Raji (cell line): ENCODE data around the gene FCRL2.

Experiments
- POLR2A ChIP-seq: IDR thresholded peaks from 2 replicates; pipeline ENCODE4 v1.6.1; 2011; ENCODE audit warnings: low read depth, low read length, control low read depth; ENCODE audit not compliant: insufficient read depth

Gene FCRL2

DNA sequence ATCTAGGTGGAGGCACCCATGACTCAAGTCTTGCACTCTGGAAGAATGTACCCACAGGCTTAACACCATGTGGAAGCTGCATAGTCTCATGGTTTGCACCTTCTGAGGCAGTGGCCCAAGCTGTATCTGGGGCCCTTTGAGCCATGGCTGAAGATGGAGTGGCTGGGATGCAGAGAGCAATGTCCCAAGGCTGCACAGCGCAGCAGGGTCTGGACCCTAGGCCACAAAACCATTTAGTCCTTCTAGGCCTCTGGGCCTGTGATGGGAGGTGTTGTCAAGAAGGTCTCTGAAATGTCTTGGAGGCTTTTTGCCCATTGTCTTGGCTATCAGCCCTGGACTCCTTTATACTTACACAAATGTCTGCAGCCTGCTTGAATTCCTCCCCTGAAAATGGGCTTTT is 54.9 kb downstream of the FCRL2 start:
- no peak for TF ChIP-seq POLR2A

DNA sequence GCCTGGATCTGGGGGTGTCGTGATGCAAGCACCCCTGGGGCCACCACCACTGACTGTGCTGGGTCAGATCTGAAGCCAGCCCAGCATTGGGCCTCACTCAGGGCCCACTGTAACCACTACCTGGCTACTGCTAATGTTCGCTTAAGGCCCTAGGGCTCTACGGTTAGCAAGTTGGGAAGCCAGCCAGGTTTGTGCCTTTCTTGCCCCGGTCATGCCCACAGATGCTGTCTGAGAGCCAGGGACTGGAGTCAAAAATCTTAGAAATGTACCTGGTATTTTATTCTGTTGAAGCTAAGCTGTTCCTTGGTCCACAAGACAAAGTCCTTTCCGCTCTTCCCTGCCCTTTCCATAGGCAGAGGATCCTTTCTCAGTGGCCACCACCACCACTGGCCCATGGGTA is 61.2 kb downstream of the FCRL2 start:
- TF ChIP-seq POLR2A = no peak

DNA sequence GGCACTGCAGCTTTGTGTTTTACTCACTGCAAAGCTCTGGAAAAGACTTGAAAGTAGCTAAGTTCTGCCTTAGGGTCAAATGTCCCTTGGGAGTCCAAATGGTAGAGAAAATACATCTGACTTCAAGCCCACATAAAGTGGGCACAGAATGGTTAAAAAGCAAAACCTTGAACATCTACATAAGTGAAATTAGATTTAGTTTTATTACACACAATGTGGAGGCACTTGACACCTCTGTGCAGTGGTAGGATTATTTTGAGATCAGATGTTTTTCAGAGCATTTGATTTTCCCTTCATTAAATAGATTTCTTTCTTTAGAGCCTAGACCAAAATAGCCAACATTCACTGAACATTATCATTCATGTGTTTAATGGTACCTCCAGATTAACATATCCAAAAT is 65.1 kb downstream of the FCRL2 start:
- no peak for TF ChIP-seq POLR2A

DNA sequence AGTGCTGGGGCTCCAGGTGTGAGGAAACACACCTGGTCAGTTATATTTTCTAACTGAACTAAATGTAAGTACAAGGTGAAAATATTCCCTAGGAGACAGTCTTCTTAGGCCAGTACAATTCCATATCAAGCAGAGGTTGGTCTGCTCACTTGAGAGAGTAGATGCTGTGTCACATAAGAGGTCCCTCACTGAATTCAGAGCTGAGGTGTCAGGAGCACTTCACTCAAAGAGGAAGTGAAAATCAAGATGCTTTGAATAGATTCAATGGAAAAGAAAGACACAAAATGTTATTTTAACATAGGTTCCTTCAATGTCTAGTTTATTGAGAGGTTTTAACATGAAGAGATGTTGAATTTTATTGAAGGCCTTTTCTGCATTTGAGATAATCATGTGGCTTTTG is 72.1 kb downstream of the FCRL2 start:
- no peak for TF ChIP-seq POLR2A

DNA sequence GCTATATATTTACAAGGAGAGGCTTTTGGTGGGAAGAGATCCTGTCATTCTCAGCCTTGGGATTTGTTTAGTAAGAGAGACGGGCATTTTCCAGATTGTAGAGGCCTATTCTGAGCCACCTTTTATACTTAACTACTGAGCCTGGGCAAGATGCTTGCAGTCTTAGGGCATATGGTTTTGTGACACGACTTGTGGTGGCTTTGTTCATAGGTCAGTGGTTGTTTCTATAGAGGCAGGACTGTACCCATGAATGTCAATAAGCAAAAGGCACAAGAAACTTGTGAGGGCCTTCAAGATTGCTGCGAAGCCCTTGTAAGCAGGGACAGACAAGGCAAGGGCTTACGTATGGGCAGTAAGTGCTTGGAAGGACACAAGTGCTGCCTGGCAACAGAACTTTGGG is 73.0 kb downstream of the FCRL2 start:
- no peak for TF ChIP-seq POLR2A

DNA sequence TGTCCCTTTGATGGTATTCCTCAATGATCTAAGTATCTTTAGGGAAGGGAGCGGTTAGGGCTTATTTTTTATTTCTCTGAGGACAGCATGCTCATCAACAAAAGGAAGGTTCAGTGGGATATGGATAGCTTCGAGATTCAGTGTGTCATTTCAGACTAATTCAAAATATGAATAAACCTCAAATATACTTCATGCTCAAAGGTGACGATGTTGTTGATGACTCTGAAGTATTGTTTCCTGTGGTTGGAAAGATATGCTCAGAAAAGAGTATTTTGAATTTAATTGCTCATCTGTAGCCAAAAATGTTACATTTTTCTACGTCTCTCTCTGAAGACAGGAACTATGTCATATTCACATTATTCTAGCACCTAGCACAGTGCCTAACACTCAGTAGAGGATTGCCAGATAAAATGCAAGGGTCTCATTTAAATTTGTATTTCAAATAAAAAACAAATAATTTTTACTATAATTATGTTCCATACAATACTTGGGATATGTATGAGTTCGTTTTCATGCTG is 74.6 kb downstream of the FCRL2 start:
- no peak for TF ChIP-seq POLR2A

DNA sequence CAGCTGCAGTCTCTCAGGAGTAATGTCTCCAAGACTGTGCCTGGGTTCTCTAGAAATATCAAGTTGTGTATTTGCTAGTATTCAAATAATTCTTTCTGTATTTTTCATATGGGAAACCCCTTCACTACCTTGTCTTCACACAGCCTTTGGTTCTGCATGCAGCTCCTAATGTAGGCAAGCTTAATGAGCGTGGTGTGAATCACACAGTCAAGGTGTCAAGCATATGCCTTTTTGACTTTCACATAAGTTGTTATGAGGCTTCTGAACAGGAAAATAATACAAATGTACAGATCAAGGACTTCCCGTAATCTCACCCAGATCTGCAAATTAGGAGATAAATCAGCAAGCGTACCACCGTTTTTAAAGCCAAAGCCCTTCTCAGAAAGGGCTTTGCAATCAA is 76.2 kb downstream of the FCRL2 start, which contains the start of gene FCRL3:
FCRL3 (minus strand) TSS at position 38 of the 400 bp plus-strand sequence. CDS start 280 bp downstream, outside the sequence.
- TF ChIP-seq POLR2A = peak; percentile 51

DNA sequence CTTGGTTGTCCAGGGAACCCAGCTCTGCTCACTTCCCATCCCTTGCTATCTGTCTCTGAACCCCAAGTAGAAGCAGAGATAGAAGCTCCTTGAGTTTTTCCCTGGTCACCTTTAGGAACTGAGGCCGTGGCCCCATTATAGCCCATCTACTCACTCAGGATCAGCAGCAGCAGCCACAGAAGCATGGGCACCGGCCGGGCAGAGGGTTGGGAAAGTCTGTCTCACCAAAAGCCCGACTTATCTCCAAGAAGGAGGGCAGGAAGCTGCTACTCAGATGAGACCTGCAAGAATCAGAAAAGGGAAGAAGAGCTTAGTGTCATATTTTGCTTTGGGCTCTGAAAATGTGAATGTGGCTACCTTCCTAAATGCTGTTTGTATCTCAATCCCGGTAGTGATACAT is 76.6 kb downstream of the FCRL2 start:
- no peak for TF ChIP-seq POLR2A

DNA sequence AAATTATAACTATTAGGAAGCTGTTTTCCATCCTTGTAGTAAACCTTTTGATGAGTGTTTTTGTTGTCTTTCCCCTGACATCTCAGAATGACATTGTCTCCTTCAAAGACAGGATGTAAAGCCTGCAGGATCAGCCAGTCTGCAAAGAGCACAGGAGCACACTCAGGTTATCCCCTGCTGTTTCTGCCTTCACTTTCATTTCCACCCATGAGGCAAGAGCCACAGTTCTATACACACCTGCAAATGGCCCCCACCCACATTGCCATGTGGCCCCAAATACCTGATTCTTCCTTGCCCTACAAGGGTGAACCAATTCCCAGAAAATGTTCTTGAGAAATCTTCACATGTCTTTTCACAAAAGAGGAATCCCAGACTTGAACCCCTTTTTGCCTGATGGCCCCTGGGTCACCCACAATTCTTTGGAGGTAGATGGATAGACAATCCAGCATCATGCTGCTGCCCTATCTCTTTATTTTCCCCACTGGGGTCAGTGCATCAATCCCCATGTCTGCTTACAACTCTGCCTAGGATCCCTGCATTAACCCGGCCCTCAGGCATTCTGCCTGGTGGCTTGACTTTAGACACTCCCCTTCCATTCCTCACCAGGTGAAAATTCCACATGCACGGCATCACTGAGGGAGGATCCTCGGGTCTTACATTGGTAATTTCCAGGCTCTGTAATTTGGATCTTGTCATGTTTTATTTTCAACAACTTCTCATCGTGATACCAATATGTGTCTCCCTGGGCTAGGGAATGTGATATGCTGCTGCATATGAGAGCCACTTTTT is 79.0 kb downstream of the FCRL2 start:
- no peak for TF ChIP-seq POLR2A

DNA sequence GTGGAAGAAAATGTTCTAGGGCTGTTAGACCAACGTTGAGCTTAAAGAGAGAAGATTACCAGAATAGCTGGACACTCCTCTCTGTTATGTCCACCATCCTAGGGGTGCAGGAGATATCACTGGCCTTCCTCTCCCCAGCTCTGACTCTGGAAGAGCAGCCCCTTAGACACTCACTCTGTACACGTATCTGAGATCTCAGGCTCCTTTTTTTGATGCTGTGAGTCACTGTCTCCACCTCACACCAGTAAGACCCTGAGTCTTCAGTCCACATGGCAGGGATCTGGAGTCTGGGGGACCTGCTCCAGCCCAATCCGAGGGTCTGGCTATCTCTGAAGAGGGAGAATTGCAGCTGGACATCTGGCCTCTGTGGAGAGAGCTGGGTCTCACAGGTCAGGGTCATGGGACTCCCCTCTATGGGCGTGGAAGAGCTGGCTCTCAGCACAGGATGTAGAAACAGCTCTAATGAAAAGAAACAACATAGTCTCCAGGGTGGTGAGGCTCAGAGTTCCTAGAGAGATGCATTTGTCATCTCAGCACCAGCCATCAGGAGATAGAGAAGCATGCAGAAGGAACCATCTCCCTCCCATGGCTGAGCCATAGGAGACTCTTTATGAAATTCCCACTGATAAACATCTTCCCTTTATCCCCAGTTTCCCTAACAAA is 79.8 kb downstream of the FCRL2 start:
- TF ChIP-seq POLR2A = no peak
